SU-DHL-6 (cell line): ENCODE data around the gene SSC5D.

ENCODE experiments used
- CTCF ChIP-seq: fragments of 200-600 bp; sonication (generic); IDR thresholded peaks from one replicate; pipeline ENCODE4 v1.5.1; 2017; ENCODE audit warnings: antibody characterized with exemption, mild to moderate bottlenecking, low read length, moderate library complexity; ENCODE audit not compliant: insufficient read depth, poor library complexity, severe bottlenecking
- EZH2phosphoT487 ChIP-seq: fragments of 200-600 bp; sonication (generic), shearing (Covaris generic); conservative IDR thresholded peaks from 2 replicates; pipeline ENCODE4 v1.6.1; 2018; ENCODE audit warnings: mild to moderate bottlenecking, antibody characterized with exemption, low read length, moderate library complexity, mixed read lengths

- TF ChIP-seq CTCF, result no peak
- no peak for TF ChIP-seq EZH2phosphoT487
Observed at GRCh38 chr19:55455576-55456235, 32.5 kb upstream of the SSC5D start.
